Skeletal muscle satellite cell (primary cell): ENCODE results near the gene MT1B.

Experiments used
- H3K27me3 ChIP-seq: 2 replicates; pipeline ENCODE4 v1.7.0; 2013; ENCODE audit warnings: low read length; ENCODE audit not compliant: control insufficient read depth, insufficient read depth
- H3K36me3 ChIP-seq: 2 replicates; pipeline ENCODE4 v1.7.0; 2013; ENCODE audit warnings: mild to moderate bottlenecking, control low read depth, low read length; ENCODE audit not compliant: insufficient read depth
- H3K4me1 ChIP-seq: 2 replicates; pipeline ENCODE4 v1.7.0; 2013; ENCODE audit warnings: low read length; ENCODE audit not compliant: control insufficient read depth, insufficient read depth
- H3K4me2 ChIP-seq: 2 replicates; pipeline ENCODE4 v1.7.0; 2013; ENCODE audit warnings: mild to moderate bottlenecking, low read length
- H3K4me3 ChIP-seq: 2 replicates; pipeline ENCODE4 v1.7.0; 2013; ENCODE audit warnings: low read length
- H3K9ac ChIP-seq: 2 replicates; pipeline ENCODE4 v1.7.0; 2013; ENCODE audit warnings: mild to moderate bottlenecking, low read depth, low read length, moderate library complexity
- H3K9me3 ChIP-seq: replicated peaks from 2 replicates; pipeline ENCODE4 v1.7.0; 2013; ENCODE audit warnings: mild to moderate bottlenecking, control low read depth, low read length

Gene MT1B

GRCh38 chr16:56684256-56684925 lies 32.7 kb downstream of the MT1B start:
- Histone ChIP-seq H3K9ac (no peak overlapping the region), H3K36me3 (no peaks in the 10 kb centered on the region), H3K4me2 (peak overlapping the region; percentile 87), H3K9me3 (no peaks in the 10 kb centered on the region), H3K4me1 (peaks cover 32% of the 10 kb centered on the region), H3K4me3 (no peak overlapping the region), H3K27me3 (no peaks in the 10 kb centered on the region)

DNA sequence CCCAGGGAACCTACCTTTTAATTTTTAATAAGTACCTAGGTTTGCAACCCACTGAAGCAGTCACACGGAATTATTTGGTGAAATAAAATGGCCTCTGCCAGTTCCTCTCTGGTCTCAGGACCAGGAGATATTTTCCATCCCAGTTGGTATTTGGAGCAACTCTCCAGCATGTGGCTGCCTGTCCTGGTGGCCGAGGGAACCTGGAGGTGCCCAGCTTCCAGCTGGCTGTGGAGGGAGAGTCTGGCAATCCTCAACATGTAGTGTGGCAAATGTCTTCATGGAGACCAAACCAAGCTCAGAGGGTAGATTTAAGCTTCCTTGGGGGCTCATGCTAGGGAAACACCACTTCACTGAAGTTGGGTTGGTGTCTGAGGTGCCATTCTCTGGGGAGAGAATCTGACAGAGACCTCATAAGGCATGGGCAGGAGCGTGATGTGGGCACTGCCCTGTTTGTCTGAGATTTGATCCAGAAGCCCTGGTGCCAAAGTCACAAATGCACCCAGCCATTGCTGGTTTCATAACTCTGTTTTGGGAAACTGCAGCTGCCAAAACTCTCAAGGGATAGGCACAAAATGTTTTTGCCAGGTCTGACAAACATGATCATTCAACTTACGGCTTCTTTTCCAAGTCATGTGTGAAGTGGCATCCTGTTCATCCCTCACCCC lies 33.4 kb downstream of the MT1B start:
- Histone ChIP-seq H3K27me3 (no peaks in the 10 kb centered on the region), H3K9me3 (no peaks in the 10 kb centered on the region), H3K9ac (no peak overlapping the region), H3K4me1 (peaks cover 37% of the 10 kb centered on the region), H3K4me3 (no peak overlapping the region), H3K36me3 (no peaks in the 10 kb centered on the region), H3K4me2 (peak overlapping the region; percentile 87)

- Histone ChIP-seq H3K27me3 (no peaks in the 10 kb centered on the region), H3K4me2 (no peak overlapping the region), H3K9me3 (no peaks in the 10 kb centered on the region), H3K9ac (no peak overlapping the region), H3K4me1 (peaks cover 36% of the 10 kb centered on the region), H3K4me3 (no peak overlapping the region), H3K36me3 (no peaks in the 10 kb centered on the region)
Observed at GRCh38 chr16:56686758-56687157, 35.1 kb downstream of the MT1B start.

GRCh38 chr16:56688762-56689161 lies 37.1 kb downstream of the MT1B start:
- Histone ChIP-seq H3K4me2 (peak overlapping the region; percentile 3), H3K9ac (no peak overlapping the region), H3K27me3 (no peaks in the 10 kb centered on the region), H3K36me3 (no peaks in the 10 kb centered on the region), H3K9me3 (no peaks in the 10 kb centered on the region), H3K4me3 (no peak overlapping the region), H3K4me1 (peaks cover 26% of the 10 kb centered on the region)

GRCh38 chr16:56689171-56689570 lies 37.5 kb downstream of the MT1B start:
- peaks cover 22% of the 10 kb centered on the region for H3K4me1 ChIP-seq
- H3K9me3 ChIP-seq: no peaks in the 10 kb centered on the region
- no peaks in the 10 kb centered on the region for H3K27me3 ChIP-seq
- H3K36me3 ChIP-seq: no peaks in the 10 kb centered on the region
- H3K4me3 ChIP-seq: no peak overlapping the region
- H3K4me2 ChIP-seq: peak overlapping the region; percentile 3
- H3K9ac ChIP-seq: no peak overlapping the region

DNA sequence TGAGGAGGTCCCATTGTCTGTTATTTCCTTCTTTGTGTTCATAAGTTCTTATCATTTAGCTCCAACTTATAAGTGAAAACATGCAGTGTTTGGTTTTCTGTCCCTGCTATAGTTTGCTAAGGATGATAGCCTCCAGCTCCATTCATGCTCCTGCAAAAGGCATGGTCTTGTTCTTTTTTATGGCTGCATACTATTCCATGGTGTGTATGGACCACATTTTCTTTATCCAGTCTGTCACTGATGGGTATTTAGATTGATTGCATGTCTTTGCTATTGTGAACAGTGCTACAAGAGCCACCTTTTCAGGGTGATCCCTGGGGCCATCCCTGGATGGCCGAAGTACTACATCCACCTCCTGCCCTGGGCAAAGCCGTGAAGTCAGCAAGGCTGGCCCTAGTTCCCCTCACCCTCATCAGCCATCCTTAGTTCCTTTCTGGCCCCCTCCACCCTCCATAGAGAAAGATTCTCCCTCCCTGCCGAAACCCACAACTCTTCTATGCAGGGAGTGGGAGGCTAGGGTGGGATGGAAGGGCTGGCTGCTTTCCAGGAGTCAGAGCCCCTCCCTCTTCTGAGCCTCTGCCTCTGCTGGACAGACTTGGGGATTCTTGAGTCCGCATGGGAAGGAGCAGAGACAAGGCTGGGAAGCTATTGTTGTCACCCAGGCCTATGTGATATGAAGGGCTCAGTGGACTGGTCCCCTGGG lies 38.9 kb downstream of the MT1B start:
- no peak overlapping the region for H3K4me2 ChIP-seq
- no peak overlapping the region for H3K4me3 ChIP-seq
- H3K4me1 ChIP-seq: peaks cover 16% of the 10 kb centered on the region
- no peaks in the 10 kb centered on the region for H3K27me3 ChIP-seq
- no peaks in the 10 kb centered on the region for H3K36me3 ChIP-seq
- H3K9me3 ChIP-seq: no peaks in the 10 kb centered on the region
- H3K9ac ChIP-seq: no peak overlapping the region

- Histone ChIP-seq H3K4me2 (no peak overlapping the region), H3K36me3 (no peaks in the 10 kb centered on the region), H3K9ac (no peak overlapping the region), H3K9me3 (no peaks in the 10 kb centered on the region), H3K4me3 (no peak overlapping the region), H3K4me1 (peaks cover 16% of the 10 kb centered on the region), H3K27me3 (no peaks in the 10 kb centered on the region)
Observed at GRCh38 chr16:56691885-56692284, 40.2 kb downstream of the MT1B start.

GRCh38 chr16:56695246-56695645 lies 43.6 kb downstream of the MT1B start:
- Histone ChIP-seq H3K4me2 (no peak overlapping the region), H3K27me3 (no peaks in the 10 kb centered on the region), H3K9ac (no peak overlapping the region), H3K36me3 (no peaks in the 10 kb centered on the region), H3K4me3 (no peak overlapping the region), H3K9me3 (no peaks in the 10 kb centered on the region), H3K4me1 (peaks cover 4% of the 10 kb centered on the region)

- Histone ChIP-seq H3K4me2 (no peak overlapping the region), H3K4me1 (peaks cover 4% of the 10 kb centered on the region), H3K27me3 (no peaks in the 10 kb centered on the region), H3K9ac (no peak overlapping the region), H3K36me3 (no peaks in the 10 kb centered on the region), H3K4me3 (no peak overlapping the region), H3K9me3 (no peaks in the 10 kb centered on the region)
Observed at GRCh38 chr16:56697456-56698155, 45.9 kb downstream of the MT1B start.

DNA sequence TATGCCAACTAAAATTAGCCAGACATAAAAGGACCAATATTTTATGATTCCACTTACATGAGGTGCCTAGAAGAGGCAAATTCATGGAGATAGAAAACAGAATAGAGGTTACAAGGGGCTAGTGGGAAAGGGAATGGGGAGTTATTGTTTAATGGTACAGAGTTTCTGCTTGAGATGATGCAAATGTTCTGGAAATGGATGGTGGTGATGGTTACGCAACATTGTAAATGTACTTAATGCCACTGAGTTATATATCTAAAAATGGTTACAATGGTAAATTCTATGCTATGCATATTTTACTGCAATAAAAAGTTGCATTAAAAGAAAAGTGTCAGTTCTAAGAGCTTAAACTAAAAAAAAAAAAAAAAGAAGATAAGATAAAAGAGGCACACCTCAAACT lies 48.5 kb downstream of the MT1B start:
- Histone ChIP-seq H3K36me3 (no peaks in the 10 kb centered on the region), H3K27me3 (no peaks in the 10 kb centered on the region), H3K4me1 (peaks cover 4% of the 10 kb centered on the region), H3K4me2 (no peak overlapping the region), H3K9me3 (no peaks in the 10 kb centered on the region), H3K9ac (no peak overlapping the region), H3K4me3 (no peak overlapping the region)

GRCh38 chr16:56700631-56701030 lies 48.9 kb downstream of the MT1B start:
- no peaks in the 10 kb centered on the region for H3K27me3 ChIP-seq
- no peak overlapping the region for H3K9ac ChIP-seq

More at GRCh38 chr16:56700631-56701030, 48.9 kb downstream of the MT1B start:
- no peak overlapping the region for H3K4me3 ChIP-seq
- H3K4me1 ChIP-seq: peaks cover 4% of the 10 kb centered on the region
- H3K9me3 ChIP-seq: no peaks in the 10 kb centered on the region
- H3K4me2 ChIP-seq: no peak overlapping the region
- no peaks in the 10 kb centered on the region for H3K36me3 ChIP-seq
